GM21717 (cell line): ENCODE data around the gene MSH6.
"Not testable (repeated sequence)": the region's sequence is repeated elsewhere in the genome, so short reads cannot be mapped to it uniquely, and the experiment has no call there.

ENCODE experiments used
- ATAC-seq: cut with Tn5 transposase; IDR thresholded peaks from one replicate; pipeline ENCODE4 v1.9.1; 2021; ENCODE audit warnings: mild to moderate bottlenecking, moderate library complexity; ENCODE audit not compliant: unreplicated experiment

MSH6 gene

DNA sequence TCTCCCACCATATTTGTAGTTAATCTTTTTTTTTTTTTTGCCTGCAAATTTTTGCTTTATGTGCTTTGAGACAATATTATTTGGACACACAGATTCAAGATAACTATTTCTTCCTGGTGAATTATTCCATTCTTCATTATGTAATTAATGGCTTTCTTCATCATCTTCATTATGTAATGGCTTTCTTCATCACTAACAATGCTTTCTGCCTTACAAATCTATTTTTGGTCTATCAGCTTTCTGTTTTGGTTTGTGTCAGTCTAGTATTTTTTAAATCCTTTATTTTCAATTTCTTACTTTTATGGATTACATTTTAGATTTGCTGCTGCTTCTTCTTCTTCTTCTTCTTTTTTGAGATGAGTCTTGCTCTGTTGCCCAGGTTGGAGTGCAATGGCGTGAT lies 60.5 kb downstream of the MSH6 start:
- no peak for ATAC-seq

GRCh38 chr2:47844162-47844561 lies 61.2 kb downstream of the MSH6 start:
- ATAC-seq, result no peak

- ATAC-seq, result no peak
Measured at GRCh38 chr2:47849368-47849767, 66.4 kb downstream of the MSH6 start.

- no peak for ATAC-seq
Measured at GRCh38 chr2:47850198-47850597, 67.3 kb downstream of the MSH6 start.

DNA sequence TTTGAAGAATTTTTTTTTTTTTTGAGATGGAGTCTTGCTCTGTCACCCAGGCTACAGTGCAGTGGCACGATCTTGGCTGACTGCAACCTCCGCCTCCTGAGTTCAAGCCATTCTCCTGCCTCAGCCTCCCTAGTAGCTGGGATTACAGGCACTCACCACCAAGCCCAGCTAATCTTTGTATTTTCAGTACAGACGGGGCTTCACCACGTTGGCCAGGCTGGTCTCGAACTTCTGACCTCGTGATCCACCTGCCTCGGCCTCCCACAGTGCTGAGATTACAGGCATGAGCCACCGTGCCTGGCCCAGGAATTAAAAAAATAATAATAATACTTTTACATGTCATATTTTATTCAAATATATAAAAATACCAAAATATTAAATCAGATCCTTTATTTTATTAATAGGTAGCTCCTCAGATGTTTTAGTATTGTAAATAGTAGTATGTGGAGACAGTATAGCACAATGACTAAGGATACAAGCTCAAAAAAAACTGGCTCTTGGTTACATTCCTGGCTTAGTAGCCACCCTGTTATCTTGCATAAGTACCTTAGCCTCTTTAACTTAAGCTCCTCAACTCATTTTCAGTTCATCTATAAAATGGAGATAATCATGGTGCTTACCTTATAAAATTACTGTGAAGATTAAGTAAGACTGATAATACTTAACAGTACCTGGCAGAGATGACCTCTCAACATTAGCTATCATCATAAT lies 70.3 kb downstream of the MSH6 start:
- ATAC-seq, result not testable (repeated sequence)
